ENCODE results near the gene TSKS. TPM values are rescaled to one million over a fixed set of nuclear protein-coding genes. Genes with fewer than 3 reads are reported as not detected.
"Not testable (repeated sequence)": the region's sequence is repeated elsewhere in the genome, so short reads cannot be mapped to it uniquely, and the experiment has no call there.

TSKS gene
- total RNA-seq, 2 donors from 2014 or later = 0.57 to 1.9 TPM

- ATAC-seq (no peak), DNase-seq (ENCODE audit: low spot score in 2 of 2) (no peak)
- H3K9me3 Mint-ChIP-seq = peaks cover 0 to 4% of the 10 kb centered on the region in 2 donors
- peaks cover 0 to under 1% of the 10 kb centered on the region in 2 donors for H3K36me3 Mint-ChIP-seq
- no peak overlapping the region for H3K27ac Mint-ChIP-seq
Measured at GRCh38 chr19:49749771-49750170, 13.3 kb downstream of the TSKS start.

DNA sequence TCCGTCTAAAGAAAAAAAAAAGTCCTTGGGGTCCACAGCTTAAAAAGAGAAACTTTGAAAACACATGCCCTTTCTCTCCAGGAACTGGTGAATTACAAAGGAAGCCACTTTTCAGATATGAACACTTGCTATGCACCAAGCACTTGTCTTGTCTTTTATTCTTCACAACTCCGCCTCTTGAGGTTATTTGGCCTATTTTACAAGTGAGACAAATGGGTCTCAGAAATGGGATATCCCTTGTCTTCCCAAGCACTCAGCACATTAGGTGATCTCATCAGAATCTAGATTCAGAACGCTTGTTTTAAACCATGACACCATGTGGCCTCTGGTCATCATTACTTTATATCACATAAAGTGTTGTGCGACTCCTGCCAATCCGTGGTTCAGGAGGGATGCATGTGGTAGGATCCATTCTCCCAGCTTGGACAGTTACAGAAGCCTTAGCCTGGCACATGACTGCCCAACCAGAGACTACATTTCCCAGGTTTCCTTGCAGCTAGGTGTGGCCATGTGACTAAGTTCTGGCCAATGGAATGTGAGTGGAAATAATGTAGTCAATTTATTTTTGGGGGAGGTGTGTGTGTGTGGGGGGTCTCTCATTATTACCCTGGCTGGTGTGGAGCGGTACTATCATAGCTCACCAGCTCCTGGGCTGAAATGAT lies 13.9 kb downstream of the TSKS start:
- Mint-ChIP-seq H3K9me3 (peaks cover 0 to 4% of the 10 kb centered on the region in 2 donors), H3K36me3 (no peaks in the 10 kb centered on the region), H3K27ac (no peak overlapping the region)
- ATAC-seq = no peak
- DNase-seq (ENCODE audit: low spot score in 2 of 2) = no peak

DNA sequence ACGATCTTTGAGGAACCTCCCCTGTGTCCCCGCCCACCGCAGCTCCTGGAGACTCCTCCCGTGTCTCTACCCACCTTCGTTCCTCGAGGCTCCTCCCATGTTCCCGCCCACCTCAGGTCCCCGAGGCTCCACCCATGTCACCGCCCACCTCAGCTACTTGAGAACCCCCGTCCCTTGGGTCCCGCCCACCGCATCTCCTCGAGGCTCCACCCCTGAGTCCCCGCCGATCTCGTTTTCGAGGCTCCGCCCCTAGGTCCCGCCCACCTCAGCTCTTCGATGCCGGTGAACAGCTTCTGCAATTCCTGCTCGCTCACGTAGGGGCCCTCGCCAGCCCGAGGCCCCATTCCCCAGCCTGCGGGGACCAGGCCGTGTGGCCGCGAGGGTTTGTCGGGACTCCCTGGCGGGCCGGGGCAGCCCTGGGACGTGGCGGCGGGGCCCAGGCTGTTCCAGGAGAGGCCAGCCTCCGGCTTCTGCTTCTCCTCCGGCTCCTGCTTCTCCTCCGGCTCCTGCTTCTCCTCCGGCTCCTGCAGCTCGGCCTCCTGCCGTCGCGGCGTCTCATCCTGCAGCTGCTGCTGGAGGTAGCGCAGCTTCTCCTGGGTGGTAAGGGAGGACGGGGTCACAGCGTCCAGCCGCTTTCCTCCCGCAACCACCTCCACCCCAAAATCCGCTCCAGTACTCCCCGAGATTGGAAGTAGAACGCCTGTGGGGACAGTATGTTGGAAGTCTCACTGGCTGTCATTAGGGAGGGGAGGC lies 16.7 kb downstream of the TSKS start:
- Mint-ChIP-seq H3K9me3 (peaks cover 0 to 4% of the 10 kb centered on the region in 2 donors), H3K36me3 (no peaks in the 10 kb centered on the region), H3K27ac (no peak overlapping the region)
- ATAC-seq (peak; percentile 16 to 85), DNase-seq (ENCODE audit: low spot score in 2 of 2) (peak in 1 of 2 donors; percentile 61)

- Mint-ChIP-seq H3K27ac (no peak overlapping the region), H3K9me3 (peaks cover 0 to 4% of the 10 kb centered on the region in 2 donors), H3K36me3 (no peaks in the 10 kb centered on the region)
- DNase-seq (ENCODE audit: low spot score in 2 of 2) (no peak), ATAC-seq (no peak)
Measured at GRCh38 chr19:49744946-49745381, 18.1 kb downstream of the TSKS start.

GRCh38 chr19:49741210-49741844 lies 21.8 kb downstream of the TSKS start:
- no peak for ATAC-seq
- no peaks in the 10 kb centered on the region for H3K36me3 Mint-ChIP-seq
- no peaks in the 10 kb centered on the region for H3K9me3 Mint-ChIP-seq
- no peak for DNase-seq (ENCODE audit: low spot score in 2 of 2)
- H3K27ac Mint-ChIP-seq = no peak overlapping the region

DNA sequence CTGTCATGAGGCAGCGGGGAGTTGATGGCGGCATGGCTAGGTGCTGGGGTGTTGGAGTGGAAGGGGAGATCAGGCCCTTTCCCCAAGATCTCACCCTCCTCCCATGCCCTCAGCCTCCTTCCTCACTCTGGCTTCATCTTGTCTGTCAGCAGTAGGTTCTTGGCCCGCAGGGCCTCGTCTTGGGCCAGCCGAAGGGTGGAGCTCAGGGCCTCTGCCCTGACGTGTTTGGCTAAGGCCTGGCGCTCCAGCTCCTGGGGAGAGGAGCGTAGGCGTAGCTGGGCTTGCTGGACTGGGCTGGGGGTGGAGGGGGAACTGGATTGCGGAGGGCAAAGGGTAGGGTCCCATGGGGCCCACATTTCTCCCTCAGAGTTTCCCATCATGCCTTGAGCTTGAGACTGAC lies 23.2 kb downstream of the TSKS start:
- ATAC-seq (no peak), DNase-seq (ENCODE audit: low spot score in 2 of 2) (no peak)
- H3K36me3 Mint-ChIP-seq = no peaks in the 10 kb centered on the region
- H3K27ac Mint-ChIP-seq = no peak overlapping the region
- H3K9me3 Mint-ChIP-seq = no peaks in the 10 kb centered on the region

DNA sequence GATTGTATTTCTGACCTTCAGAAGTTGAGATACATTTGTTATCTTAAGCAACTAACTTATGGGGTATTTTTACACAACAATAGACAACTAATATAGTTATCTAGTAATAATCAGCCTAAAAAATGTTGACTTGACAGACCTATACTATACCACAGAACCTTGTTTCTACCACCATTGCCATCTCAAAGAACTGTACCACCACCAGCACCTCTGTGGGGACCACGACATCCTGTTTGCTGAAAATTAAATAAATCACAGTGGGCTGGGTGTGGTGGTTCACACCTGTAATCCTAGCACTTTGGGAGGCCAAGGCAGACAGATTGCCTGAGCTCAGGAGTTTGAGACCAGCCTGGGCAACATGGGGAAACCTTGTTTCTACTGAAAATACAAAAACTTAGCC lies 24.0 kb downstream of the TSKS start:
- ATAC-seq = no peak
- H3K9me3 Mint-ChIP-seq = no peaks in the 10 kb centered on the region
- no peaks in the 10 kb centered on the region for H3K36me3 Mint-ChIP-seq
- no peak overlapping the region for H3K27ac Mint-ChIP-seq
- DNase-seq (ENCODE audit: low spot score in 2 of 2) = no peak

GRCh38 chr19:49738268-49738667 lies 24.8 kb downstream of the TSKS start:
- H3K9me3 Mint-ChIP-seq = no peaks in the 10 kb centered on the region
- H3K36me3 Mint-ChIP-seq = no peaks in the 10 kb centered on the region
- DNase-seq (ENCODE audit: low spot score in 2 of 2) = no peak
- H3K27ac Mint-ChIP-seq = no peak overlapping the region
- ATAC-seq = no peak

- Mint-ChIP-seq H3K9me3 (no peaks in the 10 kb centered on the region), H3K27ac (no peak overlapping the region), H3K36me3 (no peaks in the 10 kb centered on the region)
- no peak for DNase-seq (ENCODE audit: low spot score in 2 of 2)
- ATAC-seq = no peak
Measured at GRCh38 chr19:49730166-49730565, 32.9 kb downstream of the TSKS start.

DNA sequence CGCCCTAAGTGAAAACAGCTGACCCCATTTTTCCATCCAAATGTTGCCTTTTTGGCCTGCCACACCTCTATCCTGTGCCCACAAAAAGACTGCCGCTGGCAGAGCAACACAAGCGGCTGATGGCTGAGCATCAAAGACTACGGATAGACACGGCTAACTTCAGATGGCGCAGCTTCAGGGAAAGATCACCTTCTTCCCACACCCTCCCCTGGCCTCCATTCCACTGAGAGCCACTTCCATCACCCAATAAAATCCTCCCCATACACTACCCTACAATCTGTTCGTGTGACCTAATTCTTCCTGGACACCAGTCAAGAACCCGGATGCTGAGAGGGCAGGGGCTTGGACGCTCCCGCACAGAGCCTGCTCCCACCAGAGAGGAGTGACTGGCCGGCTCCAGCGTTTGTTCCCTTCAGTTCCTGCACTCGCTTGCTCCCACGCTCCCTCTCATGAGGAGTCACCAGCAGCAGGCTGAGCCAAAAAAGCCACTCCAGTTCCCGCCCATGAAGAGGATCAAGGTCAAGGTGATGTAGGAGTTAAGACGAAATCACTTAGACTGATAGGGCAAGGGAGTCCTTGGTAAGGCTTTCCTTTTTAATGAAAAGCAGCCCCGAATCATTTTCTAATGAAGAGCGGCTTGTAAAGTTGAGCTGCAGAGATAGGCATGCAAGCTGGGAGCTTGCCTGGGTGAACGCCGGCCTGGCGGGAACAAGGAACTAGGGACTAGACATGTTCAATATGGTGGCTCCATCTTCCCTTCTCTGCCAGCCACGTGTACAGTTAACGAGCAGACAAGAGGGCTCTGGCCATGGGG lies 35.7 kb downstream of the TSKS start:
- DNase-seq (ENCODE audit: low spot score in 2 of 2) = no peak
- peak overlapping the region in 1 of 2 donors; percentile 60 for H3K27ac Mint-ChIP-seq
- H3K9me3 Mint-ChIP-seq = no peaks in the 10 kb centered on the region
- no peak for ATAC-seq
- H3K36me3 Mint-ChIP-seq = no peaks in the 10 kb centered on the region

DNA sequence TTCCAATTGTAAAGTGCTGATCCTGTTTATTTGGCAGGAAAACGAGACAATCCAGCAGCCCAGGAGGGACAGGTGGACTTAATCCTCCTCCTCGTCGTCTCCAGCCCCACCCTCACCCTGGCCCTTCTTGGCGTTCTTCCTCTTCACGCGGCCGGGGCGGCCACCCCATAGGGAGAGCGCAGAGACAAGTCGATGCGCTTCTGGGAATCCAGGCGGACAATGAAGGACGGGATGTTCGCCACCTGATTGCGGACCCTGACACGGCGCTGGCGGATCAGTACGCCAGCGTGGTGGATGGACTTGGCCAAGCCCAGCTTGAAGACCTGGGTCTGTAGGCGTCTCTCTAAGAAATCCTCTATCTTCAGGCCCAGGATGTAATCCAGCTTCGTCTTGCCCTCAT lies 43.7 kb downstream of the TSKS start:
- H3K27ac Mint-ChIP-seq = not testable (repeated sequence)

GRCh38 chr19:49718991-49719390 lies 44.1 kb downstream of the TSKS start:
- H3K27ac Mint-ChIP-seq = peak overlapping the region in 1 of 2 donors; percentile 76
- H3K36me3 Mint-ChIP-seq = no peaks in the 10 kb centered on the region
- ATAC-seq (no peak), DNase-seq (ENCODE audit: low spot score in 2 of 2) (no peak)
- no peaks in the 10 kb centered on the region for H3K9me3 Mint-ChIP-seq

More for the DNA sequence above, 43.7 kb downstream of the TSKS start:
- H3K36me3 Mint-ChIP-seq; H3K9me3 Mint-ChIP-seq; ATAC-seq; DNase-seq (ENCODE audit: low spot score in 2 of 2): not testable (repeated sequence)

- no peak for DNase-seq (ENCODE audit: low spot score in 2 of 2)
- Mint-ChIP-seq H3K36me3 (no peaks in the 10 kb centered on the region), H3K27ac (peak overlapping the region; percentile 65 to 76), H3K9me3 (no peaks in the 10 kb centered on the region)
- no peak for ATAC-seq
Measured at GRCh38 chr19:49718511-49718910, 44.6 kb downstream of the TSKS start.

GRCh38 chr19:49716154-49716553 lies 47.0 kb downstream of the TSKS start:
- Mint-ChIP-seq H3K9me3 (no peaks in the 10 kb centered on the region), H3K36me3 (no peaks in the 10 kb centered on the region), H3K27ac (peak overlapping the region in 1 of 2 donors; percentile 44)
- DNase-seq (ENCODE audit: low spot score in 2 of 2) = no peak
- ATAC-seq = peak in 1 of 2 donors; percentile 22

GRCh38 chr19:49713236-49713845 lies 49.8 kb downstream of the TSKS start:
- no peak for DNase-seq (ENCODE audit: low spot score in 2 of 2)
- ATAC-seq = no peak
- H3K36me3 Mint-ChIP-seq = no peaks in the 10 kb centered on the region
- peak overlapping the region in 1 of 2 donors; percentile 72 for H3K27ac Mint-ChIP-seq
- no peaks in the 10 kb centered on the region for H3K9me3 Mint-ChIP-seq

- no peaks in the 10 kb centered on the region for H3K36me3 Mint-ChIP-seq
- DNase-seq (ENCODE audit: low spot score in 2 of 2) (no peak), ATAC-seq (no peak)
- no peaks in the 10 kb centered on the region for H3K9me3 Mint-ChIP-seq
- no peak overlapping the region for H3K27ac Mint-ChIP-seq
Measured at GRCh38 chr19:49712397-49712859, 50.7 kb downstream of the TSKS start.
